Colonic mucosa (tissue), 4 donors: ENCODE measurements around the gene SULT4A1. TPM values are rescaled to one million over a fixed set of nuclear protein-coding genes. Genes with fewer than 3 reads are reported as not detected.

Source experiments
- DNase-seq: peaks from one replicate; pipeline ENCODE4 v3.0.0-alpha.2; 2020
- H3K27ac ChIP-seq: fragments of 200-600 bp; one replicate; pipeline ENCODE4 v1.8.0; 2021
- H3K27me3 ChIP-seq: fragments of 200-600 bp; one replicate; pipeline ENCODE4 v1.8.0; 2021
- H3K36me3 ChIP-seq: fragments of 200-600 bp; one replicate; pipeline ENCODE4 v1.8.0; 2021
- H3K4me1 ChIP-seq: fragments of 200-600 bp; one replicate; pipeline ENCODE4 v1.8.0; 2021; ENCODE audit warnings: mild to moderate bottlenecking
- H3K4me3 ChIP-seq: fragments of 200-600 bp; one replicate; pipeline ENCODE4 v1.8.0; 2021
- H3K9ac ChIP-seq, 2 donors: one replicate each; pipeline ENCODE4 v1.7.0; 2013; ENCODE audit warnings: control low read depth in 2 of 2, low read depth in 2 of 2, low read length in 2 of 2
- H3K9me3 ChIP-seq: fragments of 200-600 bp; one replicate; pipeline ENCODE4 v1.8.0; 2021
- CTCF ChIP-seq: fragments of 200-600 bp; IDR thresholded peaks from one replicate; pipeline ENCODE4 v1.8.0; 2022; ENCODE audit warnings: antibody characterized with exemption, mild to moderate bottlenecking
- intact Hi-C: fragments of 100-400 bp; cut with DNase I; formaldehyde crosslinking; loops from one replicate; pipeline ENCODE4 v1.14.1; 2022
- total RNA-seq, 2 donors: library from RNA; stranded (reverse); fragmentation: NEBNext Ultra II Directional in 1 of 2; extraction: Animal tissue kit (Norgen Biotek cat#: 25700) in 1 of 2; gene quantifications; one replicate each; pipeline ENCODE4 v1.2.1, GENCODE V29; 2021
- donor health status: healthy.
- donor health status: DM: no; HTN: no; CAD: no.
- donor health status: DM: no; HTN: no; CAD: no.

Gene SULT4A1
- total RNA-seq, 2 donors from 2014 or later = 0.10 to 0.82 TPM

- no peak for TF ChIP-seq CTCF
- no peak overlapping the region for H3K9ac ChIP-seq
- H3K4me3 ChIP-seq = no peak overlapping the region
- no peak for DNase-seq
- H3K27me3 ChIP-seq = no peaks in the 10 kb centered on the region
- intact Hi-C loops = loop anchor here (10.0 kb wide), 1 partner anchor 65 kb away; no protein-coding TSS in a partner anchor
- no peaks in the 10 kb centered on the region for H3K36me3 ChIP-seq
- no peak overlapping the region for H3K27ac ChIP-seq
- no peaks in the 10 kb centered on the region for H3K9me3 ChIP-seq
- no peaks in the 10 kb centered on the region for H3K4me1 ChIP-seq
Observed at GRCh38 chr22:43839781-43840180, 22.5 kb downstream of the SULT4A1 start.

- intact Hi-C loops = no loop called here
- no peaks in the 10 kb centered on the region for H3K4me1 ChIP-seq
- H3K36me3 ChIP-seq = no peaks in the 10 kb centered on the region
- no peak overlapping the region for H3K27ac ChIP-seq
- H3K27me3 ChIP-seq = no peaks in the 10 kb centered on the region
- H3K9ac ChIP-seq = no peak overlapping the region
- H3K4me3 ChIP-seq = no peak overlapping the region
- H3K9me3 ChIP-seq = no peaks in the 10 kb centered on the region
- TF ChIP-seq CTCF = no peak
- no peak for DNase-seq
Observed at GRCh38 chr22:43838571-43839307, 23.6 kb downstream of the SULT4A1 start.

GRCh38 chr22:43838161-43838560 lies 24.2 kb downstream of the SULT4A1 start:
- TF ChIP-seq CTCF = no peak
- no peak overlapping the region for H3K4me3 ChIP-seq
- no peak overlapping the region for H3K27ac ChIP-seq
- H3K27me3 ChIP-seq = no peaks in the 10 kb centered on the region
- DNase-seq = no peak
- H3K9ac ChIP-seq = no peak overlapping the region
- H3K9me3 ChIP-seq = no peaks in the 10 kb centered on the region
- no peaks in the 10 kb centered on the region for H3K36me3 ChIP-seq
- intact Hi-C loops = no loop called here
- no peaks in the 10 kb centered on the region for H3K4me1 ChIP-seq

- H3K9me3 ChIP-seq = no peaks in the 10 kb centered on the region
- no peaks in the 10 kb centered on the region for H3K4me1 ChIP-seq
- H3K9ac ChIP-seq = no peak overlapping the region
- TF ChIP-seq CTCF = no peak
- intact Hi-C loops = no loop called here
- DNase-seq = no peak
- no peaks in the 10 kb centered on the region for H3K36me3 ChIP-seq
- H3K4me3 ChIP-seq = no peak overlapping the region
- H3K27ac ChIP-seq = no peak overlapping the region
- no peaks in the 10 kb centered on the region for H3K27me3 ChIP-seq
Observed at GRCh38 chr22:43837666-43838065, 24.6 kb downstream of the SULT4A1 start.

GRCh38 chr22:43835736-43836135 lies 26.6 kb downstream of the SULT4A1 start:
- Histone ChIP-seq H3K36me3 (no peaks in the 10 kb centered on the region), H3K4me3 (no peak overlapping the region), H3K4me1 (no peaks in the 10 kb centered on the region), H3K9ac (no peak overlapping the region), H3K9me3 (no peaks in the 10 kb centered on the region), H3K27me3 (no peaks in the 10 kb centered on the region), H3K27ac (no peak overlapping the region)
- intact Hi-C loops = no loop called here
- no peak for DNase-seq
- no peak for TF ChIP-seq CTCF
